ENCODE measurements around the gene OR8G1.

DNA sequence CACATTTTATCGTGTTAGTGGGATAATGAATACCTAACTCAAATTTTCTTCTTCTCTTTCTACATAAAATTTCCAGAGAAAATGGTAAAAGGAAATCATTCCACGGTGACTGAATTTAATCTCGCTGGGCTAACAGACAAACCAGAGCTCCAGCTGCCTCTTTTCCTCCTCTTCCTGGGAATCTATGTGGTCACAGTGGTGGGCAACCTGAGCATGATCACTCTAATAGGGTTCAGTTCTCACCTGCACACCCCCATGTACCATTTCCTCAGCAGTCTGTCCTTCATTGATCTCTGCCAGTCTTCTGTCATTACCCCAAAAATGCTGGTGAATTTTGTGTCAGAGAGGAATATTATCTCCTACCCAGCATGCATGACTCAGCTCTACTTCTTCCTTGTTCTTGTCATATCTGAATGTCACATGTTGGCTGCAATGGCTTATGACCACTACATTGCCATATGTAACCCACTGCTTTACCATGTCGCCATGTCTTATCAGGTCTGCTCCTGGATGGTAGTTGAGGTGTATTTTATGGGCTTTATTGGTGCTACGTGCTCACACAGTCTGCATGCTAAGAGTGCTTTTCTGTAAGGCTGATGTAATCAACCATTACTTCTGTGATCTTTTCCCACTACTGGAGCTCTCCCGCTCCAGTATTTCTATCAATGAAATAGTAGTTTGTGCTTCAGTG lies 33.6 kb upstream of the OR8G1 start:
- no peak for TF ChIP-seq CTCF (IDR thresholded peaks at IDR 0.05; ENCODE audit: low read depth, low read length, poor library complexity, severe bottlenecking)
- TF ChIP-seq EZH2phosphoT487 (IDR thresholded peaks at IDR 0.05; ENCODE audit: borderline replicate concordance, low read length): no peak

Measured in DOHH2 (cell line).